OCI-LY1 (cell line): ENCODE data around the gene GPR62.

Experiments
- H2AFZ ChIP-seq: fragments of 200-600 bp; sonication (generic), shearing (Covaris generic); 2 replicates; pipeline ENCODE4 v1.6.0; 2014; ENCODE audit warnings: antibody characterized with exemption, mild to moderate bottlenecking, low read length
- H3F3A ChIP-seq: fragments of 200-600 bp; sonication (generic), shearing (Covaris generic); 2 replicates; pipeline ENCODE4 v1.6.0; 2014; ENCODE audit warnings: mild to moderate bottlenecking, antibody characterized with exemption, low read length, moderate library complexity; ENCODE audit not compliant: insufficient read depth
- H3K27ac ChIP-seq: fragments of 200-600 bp; sonication (generic); 2 replicates; pipeline ENCODE4 v1.5.1; 2014; ENCODE audit warnings: low read length, mixed run types, mild to moderate bottlenecking, low read depth; ENCODE audit not compliant: poor library complexity, severe bottlenecking
- H3K27me3 ChIP-seq: fragments of 200-600 bp; sonication (generic); 2 replicates; pipeline ENCODE4 v1.6.0; 2014; ENCODE audit warnings: antibody characterized with exemption, mild to moderate bottlenecking, low read length, moderate library complexity; ENCODE audit not compliant: insufficient read depth
- H3K36me3 ChIP-seq: fragments of 200-600 bp; sonication (generic); 2 replicates; pipeline ENCODE4 v1.6.1; 2014; ENCODE audit warnings: mild to moderate bottlenecking, antibody characterized with exemption, low read length, moderate library complexity, mixed read lengths; ENCODE audit not compliant: insufficient read depth
- H3K4me1 ChIP-seq: fragments of 200-600 bp; sonication (generic); 2 replicates; pipeline ENCODE4 v1.5.1; 2014; ENCODE audit warnings: mild to moderate bottlenecking, low read length, moderate library complexity; ENCODE audit not compliant: insufficient read depth, severe bottlenecking
- H3K4me2 ChIP-seq: fragments of 200-600 bp; sonication (generic), shearing (Covaris generic); 2 replicates; pipeline ENCODE4 v1.6.1; 2014; ENCODE audit warnings: low read length
- H3K4me3 ChIP-seq: fragments of 200-600 bp; sonication (generic); 2 replicates; pipeline ENCODE4 v1.5.1; 2014; ENCODE audit warnings: low read length, low read depth, mild to moderate bottlenecking, mixed read lengths; ENCODE audit not compliant: poor library complexity, severe bottlenecking
- H3K79me2 ChIP-seq: fragments of 200-600 bp; shearing (Covaris generic); 2 replicates; pipeline ENCODE4 v1.6.1; 2016; ENCODE audit warnings: mixed run types, low read length, mixed read lengths; ENCODE audit not compliant: insufficient read depth
- H3K9ac ChIP-seq: fragments of 200-600 bp; sonication (generic), shearing (Covaris generic); 2 replicates; pipeline ENCODE4 v1.6.1; 2014; ENCODE audit warnings: mild to moderate bottlenecking, low read length, mixed read lengths
- H3K9me2 ChIP-seq: fragments of 200-600 bp; sonication (generic), shearing (Covaris generic); 2 replicates; pipeline ENCODE4 v1.6.1; 2014; ENCODE audit warnings: low read depth, mild to moderate bottlenecking, low read length, mixed read lengths
- H3K9me3 ChIP-seq: fragments of 200-600 bp; shearing (Covaris generic); 2 replicates; pipeline ENCODE4 v1.6.1; 2014; ENCODE audit warnings: low read length, mixed read lengths
- H4K20me1 ChIP-seq: fragments of 200-600 bp; sonication (generic), shearing (Covaris generic); 2 replicates; pipeline ENCODE4 v1.6.0; 2016; ENCODE audit warnings: mild to moderate bottlenecking, low read length; ENCODE audit not compliant: insufficient read depth
- CTCF ChIP-seq: fragments of 200-600 bp; sonication (generic), shearing (Covaris generic); IDR thresholded peaks from 2 replicates; pipeline ENCODE4 v1.5.1; 2017; ENCODE audit warnings: mild to moderate bottlenecking, antibody characterized with exemption, low read length, moderate library complexity, mixed read lengths
- EZH2 ChIP-seq: fragments of 200-600 bp; sonication (generic), shearing (Covaris generic); IDR thresholded peaks from 2 replicates; pipeline ENCODE4 v1.8.0; 2017; ENCODE audit warnings: borderline replicate concordance, mixed run types, mild to moderate bottlenecking, antibody characterized with exemption, low read length, moderate library complexity, mixed read lengths

The GPR62 gene

GRCh38 chr3:51948016-51948580 lies 7.1 kb upstream of the GPR62 start:
- Histone ChIP-seq H3F3A (no peaks in the 10 kb centered on the region), H3K27me3 (0 out of 2 replicates have a peak, but pooled peaks cover 3% of the 10 kb centered on the region), H3K36me3 (no peaks in the 10 kb centered on the region), H4K20me1 (no peaks in the 10 kb centered on the region), H3K4me1 (no peaks in the 10 kb centered on the region), H3K9me2 (no peaks in the 10 kb centered on the region), H3K4me2 (no peak overlapping the region), H3K9ac (no peak overlapping the region), H3K9me3 (no peaks in the 10 kb centered on the region), H3K79me2 (no peaks in the 10 kb centered on the region), H3K27ac (no peak overlapping the region), H2AFZ (no peak overlapping the region), H3K4me3 (no peak overlapping the region)
- TF ChIP-seq CTCF: no peak
- no peak for TF ChIP-seq EZH2

GRCh38 chr3:51949121-51949520 lies 6.1 kb upstream of the GPR62 start:
- H3K4me3 ChIP-seq: no peak overlapping the region
- no peaks in the 10 kb centered on the region for H3K79me2 ChIP-seq
- no peak overlapping the region for H2AFZ ChIP-seq
- no peaks in the 10 kb centered on the region for H3K4me1 ChIP-seq
- H4K20me1 ChIP-seq: no peaks in the 10 kb centered on the region
- H3F3A ChIP-seq: no peaks in the 10 kb centered on the region
- H3K36me3 ChIP-seq: no peaks in the 10 kb centered on the region
- 0 out of 2 replicates have a peak, but pooled peaks cover 3% of the 10 kb centered on the region for H3K27me3 ChIP-seq
- H3K4me2 ChIP-seq: no peak overlapping the region
- H3K27ac ChIP-seq: no peak overlapping the region
- TF ChIP-seq CTCF: no peak
- TF ChIP-seq EZH2: no peak
- H3K9ac ChIP-seq: no peak overlapping the region
- H3K9me3 ChIP-seq: no peaks in the 10 kb centered on the region
- H3K9me2 ChIP-seq: no peaks in the 10 kb centered on the region

GRCh38 chr3:51950899-51951298 lies 4.3 kb upstream of the GPR62 start:
- no peaks in the 10 kb centered on the region for H4K20me1 ChIP-seq
- H3K79me2 ChIP-seq: no peaks in the 10 kb centered on the region
- H3K4me1 ChIP-seq: no peaks in the 10 kb centered on the region
- no peaks in the 10 kb centered on the region for H3F3A ChIP-seq
- no peak overlapping the region for H3K27ac ChIP-seq
- H3K9me3 ChIP-seq: no peaks in the 10 kb centered on the region
- no peak overlapping the region for H3K4me2 ChIP-seq
- no peaks in the 10 kb centered on the region for H3K36me3 ChIP-seq
- H3K9me2 ChIP-seq: no peaks in the 10 kb centered on the region
- no peak overlapping the region for H3K4me3 ChIP-seq
- no peak overlapping the region for H3K9ac ChIP-seq
- TF ChIP-seq EZH2 (no peak), CTCF (no peak)
- H2AFZ ChIP-seq: no peak overlapping the region
- 0 out of 2 replicates have a peak, but pooled peaks cover 3% of the 10 kb centered on the region for H3K27me3 ChIP-seq
